GM12891 (cell line): ENCODE measurements around the gene GPAT3.

Source experiments
- PAX5 ChIP-seq: IDR thresholded peaks from 2 replicates; pipeline ENCODE4 v1.6.1; 2011; ENCODE audit warnings: low read length, moderate library complexity, mild to moderate bottlenecking; ENCODE audit not compliant: insufficient read depth, severe bottlenecking
- POLR2A ChIP-seq: IDR thresholded peaks from 2 replicates; pipeline ENCODE4 v1.6.1; 2011; ENCODE audit warnings: low read depth, low read length, control low read depth
- POLR2AphosphoS5 ChIP-seq: IDR thresholded peaks from 2 replicates; pipeline ENCODE4 v1.6.1; 2011; ENCODE audit warnings: low read depth, low read length, control low read depth
- TAF1 ChIP-seq: IDR thresholded peaks from 2 replicates; pipeline ENCODE4 v1.6.1; 2011; ENCODE audit warnings: low read depth, low read length, control low read depth

DNA sequence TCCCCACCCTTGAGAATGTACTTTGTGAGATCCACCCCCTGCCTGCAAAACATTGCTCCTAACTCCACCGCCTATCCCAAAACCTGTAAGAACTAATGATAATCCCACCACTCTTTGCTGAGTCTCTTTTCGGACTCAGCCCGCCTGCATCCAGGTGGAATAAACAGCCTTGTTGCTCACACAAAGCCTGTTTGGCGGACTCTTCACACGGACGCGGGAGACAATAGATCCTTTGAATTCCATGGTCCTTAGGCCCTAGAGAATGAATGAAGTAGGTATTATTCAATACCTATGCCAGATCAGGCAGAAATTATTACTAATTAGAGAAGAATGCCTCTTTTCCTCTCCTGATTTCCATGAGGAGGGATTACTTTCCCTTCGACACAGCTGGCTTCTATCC lies 101.0 kb downstream of the GPAT3 start:
- TF ChIP-seq POLR2A (no peak), POLR2AphosphoS5 (no peak), TAF1 (no peak), PAX5 (no peak)
